Measurements from ENCODE around the gene TMC5.

DNA sequence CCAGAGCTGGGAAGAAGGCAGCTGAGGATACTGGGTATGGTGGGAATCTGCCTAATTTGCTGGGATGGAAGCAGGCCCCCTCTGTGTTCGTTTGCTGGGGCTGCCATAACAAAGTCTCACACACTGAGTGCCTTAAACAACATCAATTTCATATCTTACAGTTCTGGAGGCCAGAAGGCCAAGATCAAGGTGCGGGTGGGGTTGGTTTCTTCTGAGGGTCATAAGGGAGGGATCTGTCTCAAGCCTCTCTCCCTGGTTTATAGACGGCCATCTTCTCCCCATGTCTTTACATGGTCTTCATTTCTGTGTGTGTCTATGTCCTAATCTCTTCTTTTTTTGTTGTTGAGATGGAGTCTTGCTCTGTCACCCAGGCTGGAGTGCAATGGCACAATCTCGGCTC lies 68.4 kb downstream of the TMC5 start:
- TF ChIP-seq, protein P1, sequence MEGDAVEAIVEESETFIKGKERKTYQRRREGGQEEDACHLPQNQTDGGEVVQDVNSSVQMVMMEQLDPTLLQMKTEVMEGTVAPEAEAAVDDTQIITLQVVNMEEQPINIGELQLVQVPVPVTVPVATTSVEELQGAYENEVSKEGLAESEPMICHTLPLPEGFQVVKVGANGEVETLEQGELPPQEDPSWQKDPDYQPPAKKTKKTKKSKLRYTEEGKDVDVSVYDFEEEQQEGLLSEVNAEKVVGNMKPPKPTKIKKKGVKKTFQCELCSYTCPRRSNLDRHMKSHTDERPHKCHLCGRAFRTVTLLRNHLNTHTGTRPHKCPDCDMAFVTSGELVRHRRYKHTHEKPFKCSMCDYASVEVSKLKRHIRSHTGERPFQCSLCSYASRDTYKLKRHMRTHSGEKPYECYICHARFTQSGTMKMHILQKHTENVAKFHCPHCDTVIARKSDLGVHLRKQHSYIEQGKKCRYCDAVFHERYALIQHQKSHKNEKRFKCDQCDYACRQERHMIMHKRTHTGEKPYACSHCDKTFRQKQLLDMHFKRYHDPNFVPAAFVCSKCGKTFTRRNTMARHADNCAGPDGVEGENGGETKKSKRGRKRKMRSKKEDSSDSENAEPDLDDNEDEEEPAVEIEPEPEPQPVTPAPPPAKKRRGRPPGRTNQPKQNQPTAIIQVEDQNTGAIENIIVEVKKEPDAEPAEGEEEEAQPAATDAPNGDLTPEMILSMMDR (IDR thresholded peaks at IDR 0.05) = no peak
- no peak for TF ChIP-seq POLR2A (IDR thresholded peaks at IDR 0.05)
